IMR-90 (cell line): ENCODE data around the gene PMPCA. TPM values are rescaled to one million over a fixed set of nuclear protein-coding genes. Genes with fewer than 3 reads are reported as not detected.

Experiments used
- ATAC-seq: fragments of 200-7000 bp; cut with Tn5 transposase; 2 replicates; pipeline ENCODE4 v1.9.1; 2020; ENCODE audit warnings: low read depth, mild to moderate bottlenecking, moderate library complexity
- BruUV-seq: library from RNA; stranded (reverse); fragments of 400-500 nt; replicated peaks from 2 replicates; lab custom pipeline; 2021; lab: Mats Ljungman, UMichigan
- CTCF ChIA-PET: fragments of 300-600 bp; formaldehyde crosslinking; extraction: SDS; loops from one replicate; lab custom pipeline; 2021; ENCODE audit warnings: antibody characterized with exemption; lab: Yijun Ruan, JAX
- POLR2A ChIA-PET: fragments of 300-600 bp; sonication (Branson Sonifier 250); formaldehyde crosslinking; loops from one replicate; lab custom pipeline; 2022; ENCODE audit warnings: antibody characterized with exemption; ENCODE audit not compliant: unreplicated experiment; lab: Charles Lee
- DNase-seq: peaks from one replicate; pipeline ENCODE4 v3.0.0; 2013
- H2AFZ ChIP-seq: replicated peaks from 2 replicates; pipeline ENCODE3; 2013; ENCODE audit warnings: low read length, mild to moderate bottlenecking; ENCODE audit not compliant: poor library complexity
- H2AK5ac ChIP-seq: 2 replicates; pipeline ENCODE4 v1.6.1; 2013; ENCODE audit warnings: low read depth, low read length, inconsistent platforms
- H2AK9ac ChIP-seq: replicated peaks from 2 replicates; pipeline ENCODE3; 2013; ENCODE audit warnings: mild to moderate bottlenecking, low read depth, low read length, moderate library complexity; ENCODE audit not compliant: poor library complexity
- H2BK120ac ChIP-seq: 2 replicates; pipeline ENCODE4 v1.6.1; 2013; ENCODE audit warnings: low read depth, low read length, inconsistent platforms
- H2BK15ac ChIP-seq: 3 replicates; pipeline ENCODE4 v1.6.1; 2013; ENCODE audit warnings: low read depth, low read length, inconsistent platforms
- H2BK20ac ChIP-seq: 2 replicates; pipeline ENCODE4 v1.6.1; 2013; ENCODE audit warnings: low read depth, mild to moderate bottlenecking, inconsistent platforms, low read length, moderate library complexity
- H2BK5ac ChIP-seq: 2 replicates; pipeline ENCODE4 v1.6.1; 2013; ENCODE audit warnings: mild to moderate bottlenecking, low read depth, low read length, inconsistent platforms; ENCODE audit not compliant: poor library complexity, severe bottlenecking
- H3K14ac ChIP-seq: replicated peaks from 2 replicates; pipeline ENCODE4 v1.6.1; 2013; ENCODE audit warnings: low read depth, low read length, inconsistent platforms
- H3K18ac ChIP-seq: 2 replicates; pipeline ENCODE4 v1.6.1; 2013; ENCODE audit warnings: low read depth, low read length, control low read depth
- H3K23ac ChIP-seq: 2 replicates; pipeline ENCODE4 v1.6.1; 2013; ENCODE audit warnings: low read depth, low read length, inconsistent platforms
- H3K27ac ChIP-seq: 2 replicates; pipeline ENCODE4 v1.5.1; 2013; ENCODE audit warnings: mild to moderate bottlenecking, control low read depth, low read length; ENCODE audit not compliant: insufficient read depth
- H3K27me3 ChIP-seq: 2 replicates; pipeline ENCODE4 v1.6.1; 2013; ENCODE audit warnings: low read length; ENCODE audit not compliant: control insufficient read depth, insufficient read depth
- H3K36me3 ChIP-seq: 2 replicates; pipeline ENCODE4 v1.6.1; 2013; ENCODE audit warnings: low read length, mixed read lengths; ENCODE audit not compliant: control insufficient read depth, insufficient read depth
- H3K4ac ChIP-seq: 2 replicates; pipeline ENCODE4 v1.6.1; 2013; ENCODE audit warnings: low read depth, low read length, inconsistent platforms
- H3K4me1 ChIP-seq: 2 replicates; pipeline ENCODE4 v1.6.1; 2013; ENCODE audit warnings: low read length, mixed read lengths; ENCODE audit not compliant: control insufficient read depth, insufficient read depth
- H3K4me2 ChIP-seq: 2 replicates; pipeline ENCODE4 v1.6.1; 2013; ENCODE audit warnings: low read depth, mild to moderate bottlenecking, control low read depth, low read length, moderate library complexity
- H3K4me3 ChIP-seq: 2 replicates; pipeline ENCODE4 v1.5.1; 2013; ENCODE audit warnings: low read depth, mild to moderate bottlenecking, control low read depth, low read length, moderate library complexity; ENCODE audit not compliant: insufficient read depth
- H3K56ac ChIP-seq: 2 replicates; pipeline ENCODE4 v1.6.1; 2013; ENCODE audit warnings: low read length, inconsistent platforms; ENCODE audit not compliant: insufficient read depth; ENCODE audit errors: extremely low read depth
- H3K79me1 ChIP-seq, 2 experiments: 2 replicates each; pipeline ENCODE4 v1.6.1; 2013; ENCODE audit warnings: low read length in 2 of 2, inconsistent platforms in 1 of 2, low read depth in 1 of 2
- H3K9ac ChIP-seq: 2 replicates; pipeline ENCODE4 v1.6.1; 2013; ENCODE audit warnings: low read depth, low read length, control low read depth
- H3K9me1 ChIP-seq: 2 replicates; pipeline ENCODE4 v1.6.1; 2013; ENCODE audit warnings: low read length, inconsistent platforms; ENCODE audit not compliant: insufficient read depth
- H3K9me3 ChIP-seq: 2 replicates; pipeline ENCODE4 v1.6.1; 2013; ENCODE audit warnings: low read length; ENCODE audit not compliant: control insufficient read depth, insufficient read depth
- H4K20me1 ChIP-seq: 2 replicates; pipeline ENCODE4 v1.6.1; 2013; ENCODE audit warnings: low read length, inconsistent platforms; ENCODE audit not compliant: insufficient read depth
- H4K5ac ChIP-seq: 2 replicates; pipeline ENCODE4 v1.6.1; 2013; ENCODE audit warnings: mild to moderate bottlenecking, low read depth, low read length, control low read depth
- H4K8ac ChIP-seq, 2 experiments: 2 replicates each; pipeline ENCODE4 v1.6.1; 2013; ENCODE audit warnings: low read depth in 2 of 2, low read length in 2 of 2, control low read depth in 1 of 2, inconsistent platforms in 1 of 2
- H4K91ac ChIP-seq: 2 replicates; pipeline ENCODE4 v1.6.1; 2013; ENCODE audit warnings: low read depth, low read length, inconsistent platforms; ENCODE audit not compliant: insufficient read depth
- FOS ChIP-seq: fragments of 150-350 bp; IDR thresholded peaks from 2 replicates; pipeline ENCODE4 v1.6.1; 2016; ENCODE audit warnings: low read depth, low read length
- RFX5 ChIP-seq: IDR thresholded peaks from 2 replicates; pipeline ENCODE4 v1.8.0; 2012; ENCODE audit warnings: low read depth, mild to moderate bottlenecking, low read length, moderate library complexity
- WGBS, 2 experiments: methylation state at CpG; one replicate each; pipeline versions ENCODE4 v1.1.5 to v1.1.7; 2013; ENCODE audit warnings: missing lambda C conversion rate in 2 of 2; ENCODE audit not compliant: insufficient read length in 1 of 2; ENCODE audit errors: extremely low coverage in 2 of 2; 5-methylcytosine and 5-hydroxymethylcytosine counted together
- dilution Hi-C: fragments of 300-500 bp; cut with HindIII; formaldehyde crosslinking; loops from one replicate; pipeline ENCODE4 v1.14.3; 2018; ENCODE audit warnings: low sequenced_read_pairs; ENCODE audit not compliant: unreplicated experiment
- in situ Hi-C: fragments of 300-500 bp; cut with MboI; formaldehyde crosslinking; loops from 3 replicates; pipeline ENCODE4 v1.14.3; 2019; ENCODE audit warnings: low sequenced_read_pairs, inconsistent platforms, mixed read lengths
- intact Hi-C: fragments of 100-400 bp; cut with micrococcal nuclease; formaldehyde crosslinking; loops from 2 replicates; pipeline ENCODE4 v1.10.0; 2022
- polyA plus RNA-seq, 3 experiments: library from polyadenylated mRNA; depleted of rRNA; stranded (reverse); fragments of >200 nt; gene quantifications; 2 replicates each; pipeline ENCODE4 v1.2.3, GENCODE V29; 2012; ENCODE audit warnings: low replicate concordance in 1 of 3
- total RNA-seq: library from RNA; depleted of rRNA; stranded (reverse); fragments of >200 nt; gene quantifications from 2 replicates; pipeline ENCODE4 v1.2.3, GENCODE V29; 2012

PMPCA gene
- total and polyA plus RNA-seq, 2 of the 4 experiments (the other 2 are of a cell fraction) = 62.6 to 95.8 TPM

DNA sequence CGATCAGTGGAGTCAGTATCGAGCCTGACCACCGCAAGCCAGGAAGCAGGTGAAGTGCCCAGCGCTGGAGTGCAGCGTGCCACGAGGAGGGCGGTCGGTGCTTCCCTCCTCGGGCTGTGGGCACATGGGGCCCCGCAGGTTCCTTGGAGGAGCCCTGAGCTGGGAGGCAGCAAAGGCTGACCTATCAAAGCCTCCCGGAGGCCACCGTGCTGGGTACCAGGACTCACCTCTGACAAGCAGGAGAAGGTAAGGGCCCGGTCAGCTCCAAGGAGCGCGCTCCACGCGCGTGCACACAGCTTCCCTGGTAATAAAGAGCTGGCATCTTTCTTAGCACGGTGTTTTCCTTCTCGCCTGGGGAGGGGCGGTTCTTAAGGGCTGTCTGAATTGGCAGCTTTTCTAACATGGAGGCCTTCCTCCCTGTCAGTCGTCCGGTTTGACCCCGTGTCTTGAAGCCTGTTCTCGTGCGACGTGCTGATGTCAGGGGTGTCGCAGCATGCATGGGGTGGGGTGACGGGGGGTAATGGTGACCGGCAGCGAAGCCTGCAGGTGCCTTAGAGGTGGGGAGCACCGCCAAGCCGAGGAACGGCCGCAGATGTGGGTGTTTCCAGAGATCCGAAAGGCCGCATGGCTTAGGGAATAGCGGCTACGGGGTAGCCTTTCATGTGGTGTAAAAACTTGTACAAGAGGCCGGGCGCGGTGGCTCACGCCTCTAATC lies 13.1 kb downstream of the PMPCA start:
- no peak overlapping the region for H2BK120ac ChIP-seq
- no peak for ATAC-seq
- H2AFZ ChIP-seq = no peak overlapping the region
- H4K20me1 ChIP-seq = peaks cover 6% of the 10 kb centered on the region; the same call in 1 of the 2 replicates
- no peak overlapping the region for H2AK5ac ChIP-seq
- no peaks in the 10 kb centered on the region; a peak in 1 of 4 replicates for H3K79me1 ChIP-seq
- no peaks in the 10 kb centered on the region for H3K27me3 ChIP-seq
- no peak overlapping the region for H2BK15ac ChIP-seq
- 100% methylated on average over 7 of the region's 43 CpGs; no CpG with 5 or more reads in 1 of the 2 experiments for WGBS, 2 experiments
- H2BK20ac ChIP-seq = no peak overlapping the region
- no peak overlapping the region for H3K4ac ChIP-seq
- no peak overlapping the region for H4K5ac ChIP-seq
- ChIA-PET CTCF (interaction anchor here (1.3 kb wide), 1 partner anchor 17 kb away, joined by 3 read pairs; no protein-coding TSS in a partner anchor), POLR2A (no interaction called here)
- H3K9ac ChIP-seq = no peak overlapping the region
- BruUV-seq = no TSS peak
- H3K4me2 ChIP-seq = no peak overlapping the region
- H3K56ac ChIP-seq = no peak overlapping the region
- DNase-seq = no peak
- dilution Hi-C loops = no loop called here
- no peak overlapping the region for H4K91ac ChIP-seq
- H2BK5ac ChIP-seq = no peak overlapping the region
- H3K23ac ChIP-seq = no peak overlapping the region
- H3K4me3 ChIP-seq = no peak overlapping the region
- no peaks in the 10 kb centered on the region for H3K9me1 ChIP-seq
- H4K8ac ChIP-seq = no peak overlapping the region
- no peak for TF ChIP-seq FOS
- no peak for TF ChIP-seq RFX5
- H3K27ac ChIP-seq = no peak overlapping the region
- in situ Hi-C loops = no loop called here
- H3K9me3 ChIP-seq = no peaks in the 10 kb centered on the region
- H3K14ac ChIP-seq = no peak overlapping the region
- no peaks in the 10 kb centered on the region for H3K4me1 ChIP-seq
- H2AK9ac ChIP-seq = no peak overlapping the region
- intact Hi-C loops = no loop called here
- H3K18ac ChIP-seq = no peak overlapping the region
- H3K36me3 ChIP-seq = peaks cover 57% of the 10 kb centered on the region
